ENCODE measurements around the gene SERPINI1.
"Not testable (repeated sequence)": the region's sequence is repeated elsewhere in the genome, so short reads cannot be mapped to it uniquely, and the experiment has no call there.

SERPINI1 gene

DNA sequence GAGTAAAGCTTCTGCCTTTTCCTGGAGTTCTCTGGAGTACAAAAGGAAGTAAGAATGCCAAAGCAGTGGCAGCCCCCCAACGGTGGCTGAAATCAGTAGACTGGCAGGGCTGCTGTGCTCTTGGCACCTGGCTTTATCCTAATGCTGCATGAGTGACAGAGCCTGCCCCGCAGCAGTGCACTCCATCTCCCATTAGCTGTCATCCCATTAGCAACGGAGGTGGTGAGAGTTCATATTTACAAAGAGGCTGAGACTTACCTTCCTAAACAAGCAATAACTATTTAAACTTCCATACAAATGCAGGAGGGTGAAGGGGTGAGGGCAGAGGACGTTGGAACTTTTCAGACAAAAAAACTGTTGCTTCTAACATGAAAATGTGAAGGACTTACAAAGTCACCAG lies 51.9 kb downstream of the SERPINI1 start:
- DNase-seq (ENCODE audit: low spot score): no peak

DNA sequence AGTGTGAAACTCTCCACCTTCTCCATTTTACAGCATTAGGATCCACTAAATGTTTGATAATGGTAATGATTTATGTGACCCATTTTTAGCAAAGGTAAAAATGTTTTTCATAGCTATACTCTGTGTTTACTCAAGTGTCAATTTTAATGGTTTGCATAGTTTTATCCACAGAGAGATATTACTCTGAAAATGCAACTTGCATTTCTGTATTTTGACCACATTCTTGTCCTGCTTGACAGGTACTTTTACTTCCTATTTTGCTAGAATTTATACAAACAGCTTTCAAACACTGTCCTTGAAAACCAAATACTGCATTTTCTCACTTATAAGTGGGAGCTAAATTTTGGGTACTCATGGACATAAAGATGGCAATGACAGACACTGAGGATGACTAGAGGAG lies 62.9 kb downstream of the SERPINI1 start:
- no peak for DNase-seq (ENCODE audit: low spot score)

DNA sequence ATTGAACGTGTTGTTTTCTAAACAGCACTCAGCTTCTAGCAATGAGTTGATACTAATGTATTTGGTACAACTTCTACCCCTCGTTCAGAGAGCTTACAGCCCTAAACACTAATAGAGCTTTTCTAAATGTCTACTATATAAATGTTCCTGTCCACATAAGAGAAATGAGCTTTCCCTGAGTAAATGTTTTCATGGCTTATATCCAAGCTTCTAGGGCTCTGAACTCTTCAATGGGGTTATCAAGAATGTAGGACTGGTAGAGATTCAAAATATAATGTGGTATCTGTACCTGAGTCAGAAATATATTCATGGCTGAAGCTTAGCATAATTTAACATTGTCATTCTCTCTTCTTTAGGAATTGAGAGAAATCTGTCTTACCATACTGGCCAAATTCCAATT lies 73.4 kb downstream of the SERPINI1 start:
- no peak for DNase-seq (ENCODE audit: low spot score)

DNA sequence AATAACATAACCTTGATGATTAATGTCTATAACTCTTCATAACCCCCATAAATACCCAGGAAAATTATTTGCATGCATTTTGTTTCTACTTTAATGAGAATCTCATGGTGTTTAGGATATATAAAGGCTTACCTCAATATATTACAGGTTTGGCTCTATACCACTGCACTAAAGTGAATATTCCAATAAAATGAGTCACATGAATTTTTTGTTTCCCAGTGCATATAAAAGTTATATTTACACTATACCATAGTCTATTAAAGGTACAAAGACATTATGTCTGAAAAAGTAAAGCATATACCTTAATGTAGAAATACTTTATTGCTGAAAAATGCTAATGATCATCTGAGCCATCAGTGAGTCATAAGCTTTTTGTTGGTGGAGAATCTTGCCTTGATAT lies 74.7 kb downstream of the SERPINI1 start:
- no peak for DNase-seq (ENCODE audit: low spot score)

DNA sequence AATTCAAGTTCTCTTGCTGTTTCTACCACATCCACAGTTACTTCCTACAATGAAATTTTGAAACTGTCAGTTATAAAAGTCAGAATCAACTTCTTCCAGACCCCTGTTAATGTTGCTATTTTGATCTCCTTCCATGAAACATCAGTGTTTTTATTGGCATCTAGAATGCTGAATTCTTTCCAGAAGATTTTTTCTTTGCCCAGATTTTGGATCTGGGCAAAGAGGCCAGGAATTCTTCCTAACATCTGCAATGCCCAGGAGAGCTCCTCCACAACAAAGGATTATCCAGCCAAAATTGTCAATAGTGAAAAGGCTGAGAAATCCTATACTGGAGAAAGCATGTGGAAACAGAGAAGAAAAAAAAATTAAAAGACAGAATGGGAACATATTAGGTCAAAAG lies 75.5 kb downstream of the SERPINI1 start:
- no peak for DNase-seq (ENCODE audit: low spot score)

DNA sequence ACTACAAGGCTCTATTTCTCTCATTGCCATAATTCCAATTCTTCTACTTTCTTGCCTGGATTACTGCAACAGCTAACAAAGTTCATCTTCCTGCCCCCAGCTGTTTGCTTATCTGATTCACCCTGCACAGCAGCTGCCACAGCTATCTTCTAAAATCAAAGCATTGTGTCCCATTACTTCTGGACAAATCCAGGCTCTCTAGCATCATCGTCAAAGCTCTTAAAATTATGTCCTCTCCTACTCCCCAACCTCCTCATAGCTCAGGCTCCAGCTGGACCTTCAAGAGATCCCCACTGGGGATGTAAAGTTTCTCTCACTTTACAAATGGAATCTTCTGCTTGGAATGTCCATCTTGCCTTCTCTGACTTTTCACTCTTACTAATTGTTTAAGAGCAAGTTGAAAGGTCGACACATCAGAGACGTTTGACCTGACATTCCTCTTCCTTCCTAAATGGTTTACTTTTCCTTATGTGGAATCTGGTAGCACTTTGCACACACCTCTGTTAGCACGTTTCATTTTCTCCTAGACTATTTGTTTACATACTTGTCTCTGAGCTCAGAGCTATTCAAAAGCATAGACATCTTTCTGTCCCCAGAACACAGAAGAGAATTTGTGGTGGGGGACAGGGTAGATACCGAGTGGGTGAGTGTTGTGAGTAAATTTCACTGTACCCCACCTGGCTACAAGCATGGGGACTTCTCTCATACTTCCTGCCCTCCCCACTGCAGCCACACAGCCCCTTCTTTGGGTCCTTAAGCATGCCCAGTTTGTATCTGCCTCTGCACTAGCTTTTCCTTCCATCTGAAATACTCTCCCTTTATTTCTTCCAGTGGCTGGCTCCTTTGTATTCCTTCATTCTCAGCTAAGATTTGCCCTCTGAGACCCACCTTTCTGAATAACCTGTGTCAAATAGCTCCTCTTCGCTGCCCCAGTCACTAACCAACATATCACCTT lies 77.9 kb downstream of the SERPINI1 start:
- DNase-seq (ENCODE audit: low spot score): no peak

DNA sequence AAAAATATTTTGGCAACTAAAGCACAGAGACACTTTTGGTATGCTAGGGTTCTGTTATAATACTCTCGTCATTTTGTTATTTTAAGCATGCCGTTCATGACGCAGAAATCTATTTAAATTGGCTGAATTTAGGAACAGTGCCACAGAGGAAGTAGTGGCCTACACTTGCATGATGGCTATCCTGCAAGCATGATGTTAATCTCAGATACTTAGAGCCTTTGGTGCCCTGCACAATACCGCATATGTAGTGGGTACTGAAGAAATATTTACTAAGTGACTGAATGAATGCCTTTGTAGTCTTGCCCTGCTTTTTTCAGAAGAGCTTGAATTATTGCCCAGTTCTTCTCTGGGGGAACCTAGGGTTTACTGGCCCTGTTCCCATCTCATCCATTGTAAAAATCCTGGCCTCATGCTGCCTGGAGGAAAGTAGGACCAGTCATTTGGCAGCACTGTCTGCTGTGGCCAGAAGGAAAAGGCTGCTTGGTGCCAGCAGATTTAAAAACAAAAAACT lies 79.0 kb downstream of the SERPINI1 start:
- DNase-seq (ENCODE audit: low spot score): peak; percentile 40

DNA sequence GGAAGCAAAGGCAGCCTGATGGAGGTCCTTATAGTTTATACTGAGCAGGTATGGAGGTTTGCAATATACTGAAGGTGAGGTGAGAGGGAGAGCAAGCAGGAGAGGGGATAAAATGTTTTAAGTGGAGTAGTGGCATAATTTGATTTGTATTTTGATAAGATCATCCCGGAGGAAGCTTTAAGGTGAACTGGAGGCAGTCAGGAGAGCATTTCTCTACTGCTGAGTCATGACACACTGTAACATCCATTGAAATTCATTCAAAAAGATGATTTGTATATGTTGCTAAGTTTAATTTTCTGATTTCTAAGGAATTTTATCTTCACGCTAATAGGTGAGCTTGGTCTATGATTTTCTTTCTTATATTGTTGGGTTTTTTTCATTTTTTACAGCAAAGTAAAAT lies 81.4 kb downstream of the SERPINI1 start:
- DNase-seq (ENCODE audit: low spot score): no peak

DNA sequence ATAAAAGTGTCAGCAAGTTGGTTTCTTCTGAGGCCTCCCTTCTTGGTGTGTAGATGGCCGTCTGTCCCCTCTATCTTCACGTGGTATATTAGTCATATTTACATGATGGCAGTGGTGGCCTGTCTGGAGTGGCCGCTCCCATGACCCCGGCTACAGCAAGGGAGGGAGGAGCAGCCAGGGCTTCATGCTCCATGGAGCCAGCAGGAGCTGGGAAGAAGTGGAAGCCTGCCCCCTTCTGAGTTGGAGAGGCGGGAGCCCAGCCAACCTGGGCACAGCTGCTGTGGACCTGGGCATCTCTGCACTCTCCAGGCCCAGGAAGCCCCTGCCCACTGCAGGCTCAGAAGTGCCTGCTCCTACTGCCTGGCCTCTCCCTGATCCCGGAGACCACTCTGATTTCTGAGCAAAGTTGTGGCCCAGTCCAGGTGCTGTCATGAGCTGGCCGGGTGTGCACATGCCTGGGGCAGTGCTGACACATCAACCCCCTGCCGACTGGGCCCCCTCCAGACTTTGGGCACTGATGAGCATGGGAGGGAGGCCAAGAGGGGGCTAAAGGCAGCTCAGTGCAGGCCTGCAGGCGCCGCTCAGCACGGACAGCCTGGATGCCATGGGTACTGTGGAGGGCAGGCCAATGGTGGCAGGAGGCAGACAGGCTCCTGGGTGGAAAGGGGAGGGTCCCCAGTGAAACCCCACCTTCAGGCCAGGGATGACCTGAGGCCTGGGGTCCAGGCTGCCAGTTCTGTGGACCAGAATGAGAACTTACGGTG lies 84.8 kb downstream of the SERPINI1 start:
- DNase-seq (ENCODE audit: low spot score): no peak

DNA sequence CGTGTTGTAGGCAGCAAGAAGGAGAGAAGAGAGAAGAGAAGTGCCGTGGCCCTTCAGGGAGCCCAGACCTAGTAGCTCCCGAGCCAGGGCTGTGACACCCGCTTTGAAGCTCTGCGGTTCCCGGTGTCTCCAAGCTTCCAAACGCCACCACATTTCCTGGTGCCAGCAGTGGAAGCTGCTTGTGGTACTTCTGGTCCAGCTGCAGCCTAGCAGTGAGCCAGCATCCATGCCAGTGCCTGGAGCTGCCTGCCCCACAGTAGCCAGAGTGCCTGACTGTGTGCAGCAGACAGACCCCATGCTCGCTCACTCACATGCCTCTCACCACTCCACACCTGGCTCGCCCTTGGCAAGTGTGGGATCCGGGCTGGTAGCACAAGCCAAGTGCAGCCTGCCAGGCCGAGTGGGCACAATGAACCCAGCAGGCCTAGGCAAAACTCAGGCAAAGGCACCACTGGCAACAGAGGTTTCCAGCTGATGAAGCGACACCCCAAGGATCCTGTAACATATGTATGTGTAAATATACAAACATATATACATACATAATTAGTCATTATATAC lies 85.8 kb downstream of the SERPINI1 start:
- no peak for DNase-seq (ENCODE audit: low spot score)

DNA sequence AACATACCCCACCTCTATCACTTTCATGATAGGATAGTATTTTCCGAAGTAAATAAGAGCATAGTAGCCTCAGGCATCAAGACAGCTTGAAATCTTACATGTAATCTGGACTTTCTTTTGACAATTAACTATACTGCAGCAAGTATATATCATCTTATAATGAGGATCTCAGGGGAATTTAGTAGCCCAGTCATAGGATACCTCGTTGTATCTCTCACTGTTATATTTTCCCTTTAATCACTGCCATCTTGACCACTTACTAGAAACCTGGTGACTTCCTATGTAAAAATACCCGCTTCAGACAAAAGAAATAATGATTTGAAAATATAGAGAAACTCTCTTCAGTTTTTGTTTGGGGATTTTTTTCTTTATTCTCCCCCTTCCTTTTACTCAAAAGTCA lies 88.2 kb downstream of the SERPINI1 start:
- no peak for DNase-seq (ENCODE audit: low spot score)

DNA sequence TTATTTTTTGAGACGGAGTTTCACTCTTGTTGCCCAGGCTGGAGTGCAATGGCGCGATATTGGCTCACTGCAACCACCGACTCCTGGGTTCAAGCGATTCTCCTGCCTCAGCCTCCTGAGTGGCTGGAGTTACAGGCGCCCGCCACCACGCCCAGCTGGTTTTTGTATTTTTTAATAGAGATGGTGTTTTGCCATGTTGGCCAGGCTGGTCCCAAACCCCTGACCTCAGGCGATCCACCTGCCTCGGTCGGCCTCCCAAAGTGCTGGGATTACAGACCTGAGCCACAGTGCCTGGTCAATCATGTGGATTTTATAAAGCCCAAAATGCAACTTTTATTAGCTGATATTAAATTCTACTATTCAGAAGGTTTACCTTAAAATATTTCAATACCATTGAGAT lies 92.1 kb downstream of the SERPINI1 start:
- not testable (repeated sequence) for DNase-seq (ENCODE audit: low spot score)

DNA sequence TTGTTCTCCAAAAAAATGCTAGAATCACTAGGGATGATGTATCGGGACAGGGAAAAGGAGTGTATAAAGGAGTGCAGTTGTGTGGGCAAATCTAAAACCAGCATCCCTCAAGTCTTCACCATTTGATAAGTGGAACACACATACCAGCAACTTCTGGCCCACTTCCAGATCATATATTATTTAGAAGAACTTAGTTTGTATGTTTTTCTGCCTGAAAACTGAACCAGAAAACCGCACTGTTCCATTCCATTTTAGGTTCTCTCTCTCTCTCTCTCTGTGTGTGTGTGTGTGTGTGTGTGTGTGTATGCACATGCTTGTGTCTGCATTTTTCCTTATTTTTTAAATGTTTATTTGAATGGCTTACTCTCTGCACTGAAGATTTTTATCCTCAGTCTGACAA lies 93.5 kb downstream of the SERPINI1 start:
- no peak for DNase-seq (ENCODE audit: low spot score)

DNA sequence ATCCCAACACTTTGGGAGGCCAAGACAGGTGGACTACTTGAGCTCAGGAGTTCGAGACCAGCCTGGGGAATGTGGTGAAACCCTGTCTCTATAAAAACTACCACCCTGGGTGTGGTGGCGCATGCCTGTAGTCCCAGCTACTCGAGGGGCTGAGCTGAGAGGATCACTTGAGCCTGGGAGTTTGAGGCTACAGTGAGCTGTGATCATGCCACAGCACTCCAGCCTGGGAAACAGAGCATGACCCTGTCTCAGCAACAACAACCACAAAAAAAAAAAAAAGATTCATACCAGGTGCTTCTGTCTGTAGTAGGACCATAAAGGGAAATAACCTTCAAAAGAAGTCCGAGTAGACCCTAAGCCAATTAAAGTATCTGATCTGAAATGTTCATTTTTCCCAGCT lies 94.5 kb downstream of the SERPINI1 start:
- DNase-seq (ENCODE audit: low spot score): no peak

DNA sequence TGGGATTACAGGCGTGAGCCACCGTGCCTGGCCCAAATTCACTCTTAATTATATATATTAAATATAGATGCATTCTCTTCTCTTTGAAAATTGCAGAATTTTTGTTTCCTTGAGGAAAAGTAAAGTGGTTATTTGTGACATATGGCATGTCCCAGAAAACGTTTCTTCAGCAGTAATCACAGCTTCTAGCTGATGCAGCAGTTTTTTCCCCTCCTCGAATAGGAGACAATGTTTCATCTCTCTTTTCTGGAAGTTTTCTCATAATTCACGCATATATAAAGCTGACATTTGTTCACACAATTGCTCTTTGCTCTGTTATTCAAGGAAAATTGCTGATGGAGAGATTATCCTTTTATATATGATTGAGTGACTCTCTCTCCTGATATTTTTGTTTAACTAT lies 99.8 kb downstream of the SERPINI1 start:
- no peak for DNase-seq (ENCODE audit: low spot score)

DNA sequence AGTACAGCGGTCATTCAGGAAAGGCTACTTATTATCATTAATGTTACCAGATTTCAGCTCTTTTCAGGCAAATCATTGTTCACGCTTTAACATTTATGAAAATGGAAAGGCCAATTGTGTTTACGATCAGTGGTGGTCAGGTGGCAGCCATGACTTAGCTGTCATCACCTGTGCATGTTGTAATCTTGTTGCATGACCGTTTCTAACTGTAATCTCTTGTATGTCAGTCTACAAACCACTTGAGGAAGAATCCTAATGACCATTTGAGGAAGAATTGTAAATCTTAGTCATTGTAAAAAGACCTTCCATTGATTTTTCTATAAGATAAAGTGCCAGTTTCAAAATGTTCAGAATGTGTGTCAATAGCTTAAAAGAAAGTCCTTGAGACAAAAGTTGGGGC lies 100.4 kb downstream of the SERPINI1 start:
- no peak for DNase-seq (ENCODE audit: low spot score)

DNA sequence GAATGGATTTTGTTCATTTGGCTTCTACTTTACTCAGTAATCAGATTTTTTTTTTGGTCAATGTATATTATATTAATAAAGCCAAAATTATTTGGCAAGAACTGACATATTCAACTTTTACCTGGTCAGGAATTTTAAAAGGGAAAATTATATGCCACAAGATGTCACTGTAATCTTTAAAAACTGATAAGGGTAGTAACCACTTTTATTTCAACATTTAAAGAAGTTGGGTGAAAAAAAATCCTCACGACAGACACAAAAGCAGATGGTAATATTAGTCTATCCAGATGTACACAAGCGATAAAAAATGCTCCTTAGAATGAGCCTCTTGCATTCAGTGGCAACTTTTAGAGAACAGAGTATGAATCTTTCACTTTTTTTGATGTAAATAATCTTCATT lies 101.9 kb downstream of the SERPINI1 start:
- no peak for DNase-seq (ENCODE audit: low spot score)

DNA sequence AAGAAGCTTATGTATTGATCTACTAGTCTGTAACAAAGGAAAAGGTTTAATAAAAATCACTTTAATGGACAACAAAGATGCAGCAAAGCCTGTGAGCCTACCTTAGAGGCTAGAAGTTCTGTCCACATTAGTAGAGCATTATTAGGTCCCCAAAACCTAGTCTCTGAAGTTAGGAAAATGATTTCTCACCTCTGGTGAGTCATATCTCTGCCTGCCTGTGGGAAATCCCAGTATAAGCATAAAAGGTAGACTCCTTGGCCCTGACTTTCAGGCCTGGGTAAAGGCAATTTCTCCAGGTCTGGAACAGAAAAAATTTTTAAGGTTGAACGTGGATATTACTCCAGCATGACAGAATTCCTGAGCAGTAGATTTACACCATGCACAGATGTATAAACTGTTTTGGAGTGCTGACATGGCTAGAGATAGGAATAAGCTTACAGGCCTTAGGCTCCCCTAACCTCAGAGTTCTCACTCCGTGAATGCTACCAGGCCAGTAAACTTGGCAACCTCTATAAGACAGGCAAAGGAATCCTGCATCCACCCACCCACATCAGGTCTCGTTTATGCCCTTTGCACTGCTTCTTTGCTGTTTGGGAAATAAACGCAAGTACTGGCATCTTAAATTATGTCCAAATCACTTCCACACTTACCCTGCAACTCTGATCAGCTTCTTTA lies 104.1 kb downstream of the SERPINI1 start:
- DNase-seq (ENCODE audit: low spot score): no peak

DNA sequence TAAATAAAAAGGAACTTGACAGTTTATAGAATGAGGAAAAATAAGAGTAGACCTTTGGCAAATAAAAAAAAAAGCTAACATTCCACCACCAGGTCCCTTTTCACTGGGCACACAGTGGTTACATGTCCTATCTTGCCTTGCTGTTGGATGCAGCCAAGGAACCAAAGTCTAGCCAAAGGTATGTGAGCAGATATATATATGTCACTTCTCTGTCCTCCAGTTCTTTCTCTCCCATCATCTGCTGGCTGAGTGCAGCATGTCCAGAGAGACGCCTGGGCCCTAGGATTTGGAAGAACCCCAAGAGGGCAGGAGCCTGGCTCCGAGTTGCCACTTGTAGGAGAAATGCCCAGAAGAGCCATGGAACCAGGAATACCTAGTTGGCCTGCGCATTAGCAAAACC lies 104.7 kb downstream of the SERPINI1 start:
- no peak for DNase-seq (ENCODE audit: low spot score)

DNA sequence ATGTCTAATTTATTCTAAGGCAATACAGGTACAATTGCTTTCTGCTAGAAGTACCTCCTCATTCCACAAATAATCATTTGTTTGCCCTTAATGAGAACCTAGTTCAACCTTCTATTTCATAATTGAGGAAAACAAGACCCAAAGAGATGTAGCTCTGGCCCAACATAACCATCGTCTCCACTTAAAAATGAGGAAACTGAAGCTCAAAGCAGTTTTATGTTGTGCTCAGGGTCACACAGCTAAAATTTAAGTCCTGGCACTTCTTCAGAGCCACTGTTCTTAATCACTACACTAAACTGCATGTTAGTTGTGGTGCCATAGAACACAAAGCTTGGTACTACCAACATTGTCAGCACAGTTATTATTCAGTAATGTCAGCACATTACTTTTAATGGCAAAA lies 108.0 kb downstream of the SERPINI1 start:
- DNase-seq (ENCODE audit: low spot score): no peak

DNA sequence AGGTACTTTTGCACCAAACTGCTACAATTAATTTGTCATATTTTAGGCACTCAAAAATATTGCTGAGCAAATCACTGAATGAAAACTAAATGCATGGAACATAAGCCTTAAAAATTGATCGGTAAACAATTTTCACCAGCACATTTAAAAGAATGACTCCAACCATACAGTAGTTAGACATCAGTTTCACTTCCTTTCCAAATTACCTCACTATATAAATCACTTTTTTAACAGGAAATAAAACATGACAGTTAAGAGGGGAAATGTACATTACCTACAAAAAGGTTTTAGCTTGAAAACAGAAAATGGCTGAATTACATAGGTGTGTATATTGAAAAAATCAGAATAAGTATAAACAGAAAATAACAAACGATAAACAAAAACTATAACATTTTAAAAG lies 108.4 kb downstream of the SERPINI1 start:
- no peak for DNase-seq (ENCODE audit: low spot score)

DNA sequence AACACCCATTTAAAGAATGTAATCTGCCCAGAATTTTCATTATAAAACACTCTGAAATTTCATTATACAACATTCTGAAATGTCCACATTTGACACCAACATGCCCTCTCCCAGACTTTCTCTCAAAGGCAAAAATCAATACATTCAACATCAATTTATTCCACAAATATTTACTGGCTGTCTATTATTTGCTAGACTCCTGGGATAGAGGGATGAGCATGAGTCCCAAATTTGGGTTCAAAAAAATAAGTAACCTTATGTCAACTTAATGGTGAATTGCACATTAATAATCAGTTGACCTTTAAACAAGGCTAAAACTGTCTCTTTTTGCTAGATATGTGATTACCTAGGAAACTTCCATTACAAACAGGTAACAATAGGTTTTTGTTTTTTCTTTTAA lies 109.0 kb downstream of the SERPINI1 start:
- DNase-seq (ENCODE audit: low spot score): no peak
